ENCODE results near the gene LSM14A. TPM values are rescaled to one million over a fixed set of nuclear protein-coding genes. Genes with fewer than 3 reads are reported as not detected.

The LSM14A gene
- total and polyA plus RNA-seq, 2 of the 8 experiments (the other 6 are each of a cell fraction or from before 2014, with no cell fraction given) = 117 to 195 TPM

DNA sequence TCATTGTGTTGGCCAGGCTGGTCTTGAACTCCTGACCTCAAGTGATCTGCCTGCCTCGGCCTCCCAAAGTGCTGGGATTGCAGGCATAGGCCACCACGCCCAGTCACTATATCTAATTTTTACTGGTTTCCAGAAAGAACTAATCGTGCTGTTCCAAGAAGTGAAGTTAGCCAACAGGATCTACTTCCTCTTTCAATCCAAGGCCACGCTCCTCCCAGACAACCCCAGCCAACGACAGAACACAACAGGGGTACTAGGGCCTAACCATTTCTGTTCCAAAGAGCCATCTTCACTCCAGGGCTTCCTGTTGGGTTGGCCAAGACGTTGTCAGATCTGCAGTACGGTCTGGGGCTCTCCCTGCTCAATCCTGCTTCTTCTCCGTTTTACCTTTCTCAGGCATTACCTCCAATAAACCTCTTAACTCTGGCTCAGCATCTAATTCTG, 7.0 kb upstream of the LSM14A start:
- Histone ChIP-seq H4K8ac (ENCODE audit: extremely low read depth, insufficient read depth, low read length) (no peak overlapping the region), H4K91ac (replicated peaks; ENCODE audit: insufficient read length, low read length) (no peak overlapping the region), H3K27me3 (replicated peaks in 1 of 4; ENCODE audit: control insufficient read depth in 3 of 4, extremely low read depth in 1 of 4, insufficient read depth in 3 of 4, low read length in 3 of 4) (no peaks in the 10 kb centered on the region), H2BK15ac (ENCODE audit: low read length) (no peak overlapping the region), H2BK20ac (ENCODE audit: low read length) (no peak overlapping the region), H3K56ac (replicated peaks; ENCODE audit: insufficient read length, low read depth, low read length) (no peak overlapping the region), H3K23me2 (ENCODE audit: low read depth, low read length) (no peaks in the 10 kb centered on the region), H2AFZ (ENCODE audit: low read length) (no peak overlapping the region), H3K36me3 (ENCODE audit: control insufficient read depth in 2 of 4, insufficient read depth in 4 of 4, low read length in 3 of 4) (no peaks in the 10 kb centered on the region), H2BK5ac (ENCODE audit: low read depth, low read length) (no peak overlapping the region), H3K79me2 (ENCODE audit: control insufficient read depth in 1 of 2, insufficient read depth in 2 of 2, low read length in 2 of 2) (no peaks in the 10 kb centered on the region), H3K4me2 (ENCODE audit: insufficient read depth in 1 of 2, low read depth in 2 of 2, low read length in 2 of 2) (no peak overlapping the region), H3K9ac (replicated peaks in 1 of 4; ENCODE audit: extremely low read depth in 1 of 4, low read depth in 3 of 4, low read length in 3 of 4) (no peak overlapping the region), H3K79me1 (ENCODE audit: low read depth, low read length) (no peaks in the 10 kb centered on the region), H3K4me3 (ENCODE audit: extremely low read depth in 1 of 4, insufficient read depth in 2 of 4, low read depth in 3 of 4, low read length in 4 of 4) (no peak overlapping the region), H4K20me1 (replicated peaks in 1 of 2; ENCODE audit: control insufficient read depth in 1 of 2, insufficient read depth in 2 of 2, low read length in 2 of 2) (no peaks in the 10 kb centered on the region), H3K9me3 (ENCODE audit: insufficient read depth in 2 of 2, low read depth in 1 of 2, low read length in 1 of 2) (no peaks in the 10 kb centered on the region), H3K18ac (ENCODE audit: extremely low read depth, low read length) (no peak overlapping the region), H2BK120ac (replicated peaks; ENCODE audit: low read depth, low read length) (no peak overlapping the region), H2BK12ac (ENCODE audit: low read depth, low read length) (no peak overlapping the region), H4K5ac (ENCODE audit: insufficient read length, low read depth, low read length) (no peak overlapping the region), H3K4ac (replicated peaks; ENCODE audit: insufficient read length, low read depth, low read length) (no peak overlapping the region), H3K27ac (ENCODE audit: low read depth, low read length) (no peak overlapping the region), H3K4me1 (replicated peaks in 1 of 4; ENCODE audit: control insufficient read depth in 3 of 4, insufficient read depth in 4 of 4, low read length in 3 of 4) (no peaks in the 10 kb centered on the region), H3K14ac (ENCODE audit: insufficient read length) (no peak overlapping the region), H3K23ac (ENCODE audit: insufficient read length) (no peak overlapping the region), H2AK5ac (ENCODE audit: low read depth, low read length) (no peak overlapping the region)
- WGBS, 2 experiments (ENCODE audit: extremely low coverage in 1 of 2, insufficient coverage in 1 of 2, insufficient read length in 1 of 2, insufficient replicate concordance in 2 of 2, low coverage in 1 of 2, low lambda C conversion rate in 2 of 2, missing lambda C conversion rate in 1 of 2) = 72% methylated on average over 8 of the region's 8 CpGs; no CpG with 5 or more reads in 1 of the 2 experiments
- ChIA-PET POLR2A (ENCODE audit: partially characterized antibody) (interaction anchor here (1.0 kb wide), 1 partner anchor 8 kb away, joined by 4 read pairs; no protein-coding TSS in a partner anchor), CTCF (ENCODE audit: partially characterized antibody) (interaction anchor here (0.9 kb wide), 1 partner anchor 20 kb away, joined by 3 read pairs; no protein-coding TSS in a partner anchor)
- DNase-seq (ENCODE audit: low read depth in 1 of 2, low spot score in 2 of 2) = no peak
- TF ChIP-seq MAFK (IDR thresholded peaks at IDR 0.05; ENCODE audit: low read depth, low read length) = no peak
- no peak for TF ChIP-seq TBP (IDR thresholded peaks at IDR 0.05; ENCODE audit: low read depth, low read length)
- TF ChIP-seq PHF8 (conservative IDR thresholded peaks at IDR 0.05; ENCODE audit: low read depth, low read length) = no peak
- FAIRE-seq = no peak
